ENCODE measurements around the gene CCNE1. TPM values are rescaled to one million over a fixed set of nuclear protein-coding genes. Genes with fewer than 3 reads are reported as not detected.

CCNE1 gene
- total RNA-seq, 1 donor from 2014 or later: 6.0 TPM

GRCh38 chr19:29844891-29845573, 33.2 kb downstream of the CCNE1 start:
- DNase-seq (ENCODE audit: low read depth): peak; percentile 82

- peak; percentile 11 for DNase-seq (ENCODE audit: low read depth)
Measured at GRCh38 chr19:29845574-29846176, 33.9 kb downstream of the CCNE1 start.

GRCh38 chr19:29849208-29849607, 37.4 kb downstream of the CCNE1 start:
- DNase-seq (ENCODE audit: low read depth): no peak

GRCh38 chr19:29850482-29850881, 38.7 kb downstream of the CCNE1 start:
- DNase-seq (ENCODE audit: low read depth): no peak

GRCh38 chr19:29851769-29852521, 40.2 kb downstream of the CCNE1 start:
- DNase-seq (ENCODE audit: low read depth): no peak

GRCh38 chr19:29854033-29854432, 42.2 kb downstream of the CCNE1 start:
- DNase-seq (ENCODE audit: low read depth): no peak

GRCh38 chr19:29855087-29855486, 43.3 kb downstream of the CCNE1 start:
- DNase-seq (ENCODE audit: low read depth): no peak

- DNase-seq (ENCODE audit: low read depth): no peak
Measured at GRCh38 chr19:29855741-29856500, 44.1 kb downstream of the CCNE1 start.

- no peak for DNase-seq (ENCODE audit: low read depth)
Measured at GRCh38 chr19:29858000-29858596, 46.3 kb downstream of the CCNE1 start.

- DNase-seq (ENCODE audit: low read depth): no peak
Measured at GRCh38 chr19:29858621-29859020, 46.8 kb downstream of the CCNE1 start.

GRCh38 chr19:29860492-29860891, 48.7 kb downstream of the CCNE1 start:
- no peak for DNase-seq (ENCODE audit: low read depth)

GRCh38 chr19:29861574-29861973, 49.8 kb downstream of the CCNE1 start:
- no peak for DNase-seq (ENCODE audit: low read depth)

- DNase-seq (ENCODE audit: low read depth): no peak
Measured at GRCh38 chr19:29866011-29866410, 54.2 kb downstream of the CCNE1 start.

GRCh38 chr19:29867984-29868383, 56.2 kb downstream of the CCNE1 start:
- DNase-seq (ENCODE audit: low read depth): no peak

- DNase-seq (ENCODE audit: low read depth): no peak
Measured at GRCh38 chr19:29871143-29871542, 59.4 kb downstream of the CCNE1 start.

- DNase-seq (ENCODE audit: low read depth): no peak
Measured at GRCh38 chr19:29872224-29872731, 60.5 kb downstream of the CCNE1 start.

GRCh38 chr19:29873024-29873800, 61.4 kb downstream of the CCNE1 start:
- no peak for DNase-seq (ENCODE audit: low read depth)

Data from renal cortical epithelial cell (primary cell).